Purkinje cell (primary cell): Measurements from ENCODE around the gene SOX13. TPM values are rescaled to one million over a fixed set of nuclear protein-coding genes. Genes with fewer than 3 reads are reported as not detected.

Source experiments
- polyA plus RNA-seq: library from polyadenylated mRNA; unstranded; fragments of >200 nt; fragmentation: Nextera tagmentation; gene quantifications from 2 replicates; pipeline ENCODE4 v1.2.1, GENCODE V29; 2014

SOX13 gene
- polyA plus RNA-seq, result 0.07 and 0.24 TPM in 2 replicates

DNA sequence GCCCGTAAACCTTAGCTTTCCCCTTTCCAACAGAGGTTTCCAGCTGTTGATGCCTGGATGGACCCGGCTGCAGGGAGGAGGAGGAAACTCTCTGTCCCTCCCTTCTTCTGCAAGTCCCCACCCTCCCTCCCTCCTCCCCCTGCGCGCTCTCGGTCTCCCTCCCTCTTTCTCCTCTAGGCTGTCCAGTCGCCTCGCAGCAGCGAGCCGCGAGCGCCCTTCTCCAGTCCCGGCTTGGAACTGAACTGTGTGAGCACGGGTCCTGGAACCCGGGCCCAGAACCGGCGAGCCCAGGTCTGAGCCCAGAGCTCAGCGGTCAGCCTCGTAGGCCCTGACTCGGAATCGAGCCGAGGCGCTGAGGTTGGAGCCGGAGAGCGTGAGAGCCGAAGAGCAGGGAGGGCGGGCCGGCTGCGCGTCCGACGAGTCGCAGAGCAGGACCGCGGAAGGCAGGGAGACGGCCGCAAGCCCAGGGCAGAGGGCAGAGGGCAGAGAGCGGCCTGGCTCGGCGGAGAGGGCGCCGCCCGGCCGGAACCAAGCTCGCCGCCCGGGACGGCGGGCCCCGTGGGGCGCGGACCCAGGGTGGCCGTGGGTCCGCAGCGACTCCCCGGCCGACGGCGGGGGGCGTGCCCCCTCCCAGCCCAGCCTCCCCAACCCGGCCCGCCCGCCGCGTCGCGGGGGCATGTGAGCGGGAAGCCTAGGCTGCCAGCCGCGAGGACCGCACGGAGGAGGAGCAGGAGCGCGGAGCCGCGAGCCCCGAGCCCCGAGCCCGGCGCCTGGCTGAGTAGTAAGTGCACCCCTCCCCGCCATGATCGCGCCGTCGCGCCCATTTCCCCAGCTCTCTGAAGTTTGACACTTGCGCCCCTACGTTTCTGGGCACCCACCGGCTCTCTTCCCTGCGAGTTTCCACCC lies at the start of gene SOX13:
TSS of gene SOX13 (plus strand) at position 185 of the 906 bp plus-strand sequence. CDS start 39,801 bp downstream, outside the sequence.

DNA sequence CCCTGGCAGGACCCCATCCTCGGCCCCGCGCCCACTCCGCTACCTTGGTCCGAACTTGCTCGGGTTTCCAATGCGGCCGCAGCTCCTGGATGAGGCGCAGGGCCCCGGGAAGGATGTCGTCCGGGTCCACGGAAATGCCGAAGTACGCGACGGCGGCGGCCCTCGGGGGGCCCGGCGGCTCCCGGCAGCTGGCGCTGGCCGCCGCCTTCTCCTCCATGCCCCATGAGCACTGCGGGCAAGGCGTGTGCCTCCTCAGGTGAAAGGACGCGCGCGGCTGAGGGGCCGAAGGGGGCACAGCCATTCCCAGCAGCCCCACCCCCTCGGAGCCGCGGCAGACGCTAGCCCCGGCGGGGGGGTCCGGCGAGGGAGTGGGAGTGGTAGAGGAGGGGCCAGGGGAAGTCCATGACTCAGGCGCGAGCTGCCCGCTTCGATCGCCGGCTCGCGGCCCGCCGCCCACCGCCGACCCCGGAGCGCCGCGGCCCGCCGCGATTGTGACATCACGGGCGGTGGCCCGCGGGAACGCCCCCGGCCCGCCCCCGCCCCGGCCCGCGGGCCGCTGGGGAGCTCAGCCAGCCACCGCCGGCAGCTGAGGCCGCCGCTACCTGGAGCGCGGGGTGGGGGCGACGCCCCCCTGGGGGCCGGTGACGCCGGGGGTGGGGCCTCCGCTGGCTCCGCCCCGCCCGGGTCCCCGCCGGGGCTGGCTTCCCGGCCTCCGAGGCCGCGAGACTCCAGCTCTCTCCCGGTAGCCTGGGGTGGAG lies 78.8 kb downstream of the SOX13 start, which contains the start of gene ETNK2:
TSS of gene ETNK2 (minus strand) at position 493 of the 758 bp plus-strand sequence. CDS start at position 301, 192 bp downstream.

DNA sequence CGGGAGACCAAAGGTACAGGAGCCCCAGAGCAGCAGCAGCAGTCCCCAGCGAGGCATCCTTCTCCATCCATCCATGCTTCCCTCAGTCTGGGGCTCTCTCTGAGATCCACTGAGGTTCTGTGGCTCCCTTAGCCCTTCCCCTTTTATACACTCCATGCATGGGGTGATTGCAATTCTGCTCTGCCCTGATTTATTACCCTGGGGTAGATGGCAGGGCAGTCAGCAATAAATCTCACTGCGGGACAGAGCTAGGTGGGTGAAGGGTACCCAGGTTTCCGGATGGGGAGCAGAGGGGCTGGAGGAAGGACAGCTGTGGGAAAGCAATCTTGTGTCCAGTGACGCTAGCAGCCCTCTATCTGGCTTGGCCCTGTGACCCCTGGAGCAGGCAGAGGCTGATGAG lies 93.3 kb downstream of the SOX13 start, which contains the start of gene REN:
TSS of gene REN (minus strand) at position 119 of the 400 bp plus-strand sequence. CDS start at position 75, 44 bp downstream.

Other genes starting within 250 kb of the SOX13 start
- gene SNRPE, start 211.5 kb upstream of the SOX13 start, polyA plus RNA-seq, result 461 and 564 TPM in 2 replicates
- not detected in 2 replicates for gene ETNK2, start 78.9 kb downstream of the SOX13 start, polyA plus RNA-seq
- gene REN, start 93.2 kb downstream of the SOX13 start, polyA plus RNA-seq, result not detected in 2 replicates
- not detected in 2 replicates for gene KISS1, start 123.4 kb downstream of the SOX13 start, polyA plus RNA-seq
- gene GOLT1A, start 140.9 kb downstream of the SOX13 start, polyA plus RNA-seq, result 199 and 201 TPM in 2 replicates